Fibroblast of lung (primary cell): ENCODE data around the gene DHCR24.

Source experiments
- EZH2 ChIP-seq: IDR thresholded peaks from 2 replicates; pipeline ENCODE4 v1.5.1; 2012; ENCODE audit warnings: low read length, control low read depth, mild to moderate bottlenecking; ENCODE audit errors: missing control alignments
- TF ChIP-seq, protein P1 (sequence below), 2 donors: IDR thresholded peaks in 1 of 2; conservative IDR thresholded peaks in 1 of 2; 1 replicate in 1 of 2; 2 replicates in 1 of 2; pipeline ENCODE4 v1.5.1; 2011 to 2012; ENCODE audit warnings: low read length in 2 of 2, control low read depth in 1 of 2, inconsistent platforms in 1 of 2, low read depth in 1 of 2, mild to moderate bottlenecking in 1 of 2

DNA sequence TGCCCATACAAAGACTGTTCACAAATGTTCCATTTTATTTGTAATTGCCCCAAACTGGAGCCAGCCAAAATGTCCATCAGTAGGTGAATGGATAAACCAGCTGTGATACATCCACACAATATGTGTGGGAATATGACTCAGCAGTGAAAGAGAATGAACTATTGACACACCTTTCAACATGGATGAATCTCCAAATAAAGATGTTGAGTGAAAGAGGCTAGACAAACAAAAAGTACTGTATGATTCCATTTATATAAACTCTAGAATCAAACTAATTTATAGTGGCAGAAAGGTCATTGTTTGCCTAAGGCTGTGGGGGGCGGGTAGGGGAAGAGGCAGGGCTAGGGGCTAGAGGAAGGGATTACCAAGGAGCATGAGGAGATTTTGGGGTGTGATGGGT lies 4.5 kb downstream of the DHCR24 start:
- TF ChIP-seq, protein P1, sequence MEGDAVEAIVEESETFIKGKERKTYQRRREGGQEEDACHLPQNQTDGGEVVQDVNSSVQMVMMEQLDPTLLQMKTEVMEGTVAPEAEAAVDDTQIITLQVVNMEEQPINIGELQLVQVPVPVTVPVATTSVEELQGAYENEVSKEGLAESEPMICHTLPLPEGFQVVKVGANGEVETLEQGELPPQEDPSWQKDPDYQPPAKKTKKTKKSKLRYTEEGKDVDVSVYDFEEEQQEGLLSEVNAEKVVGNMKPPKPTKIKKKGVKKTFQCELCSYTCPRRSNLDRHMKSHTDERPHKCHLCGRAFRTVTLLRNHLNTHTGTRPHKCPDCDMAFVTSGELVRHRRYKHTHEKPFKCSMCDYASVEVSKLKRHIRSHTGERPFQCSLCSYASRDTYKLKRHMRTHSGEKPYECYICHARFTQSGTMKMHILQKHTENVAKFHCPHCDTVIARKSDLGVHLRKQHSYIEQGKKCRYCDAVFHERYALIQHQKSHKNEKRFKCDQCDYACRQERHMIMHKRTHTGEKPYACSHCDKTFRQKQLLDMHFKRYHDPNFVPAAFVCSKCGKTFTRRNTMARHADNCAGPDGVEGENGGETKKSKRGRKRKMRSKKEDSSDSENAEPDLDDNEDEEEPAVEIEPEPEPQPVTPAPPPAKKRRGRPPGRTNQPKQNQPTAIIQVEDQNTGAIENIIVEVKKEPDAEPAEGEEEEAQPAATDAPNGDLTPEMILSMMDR (conservative IDR thresholded peaks at IDR 0.05 in 1 of 2, IDR thresholded peaks at IDR 0.05 in 1 of 2; ENCODE audit: low read depth in 1 of 2, low read length in 2 of 2) = no peak
- TF ChIP-seq EZH2 = no peak
